ENCODE results near the gene DICER1.

Gene DICER1

DNA sequence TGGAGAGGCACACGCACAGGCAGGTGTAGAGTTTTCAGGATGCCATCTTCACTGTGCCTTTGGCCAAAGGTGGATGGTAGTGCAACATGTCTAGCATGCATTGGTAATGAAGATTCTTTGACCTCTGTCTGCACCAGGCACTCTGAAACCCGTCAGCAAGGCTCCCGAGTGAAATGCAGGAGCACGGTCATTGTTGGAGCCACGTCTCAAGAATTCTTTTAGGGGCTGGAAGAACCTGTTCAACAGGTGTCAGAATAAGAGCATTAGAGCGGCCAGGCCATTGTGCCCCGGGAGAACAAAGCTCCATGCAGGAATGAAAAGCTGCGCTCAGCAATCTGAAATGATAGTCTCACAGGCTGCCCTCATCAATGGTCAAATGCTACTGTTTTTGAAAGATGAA is 40.2 kb upstream of the DICER1 start:
- no peak overlapping the region for H3K4me3 ChIP-seq (ENCODE audit: control insufficient read depth, low read depth, low read length)
- DNase-seq (ENCODE audit: low read depth): no peak
- TF ChIP-seq, protein P1, sequence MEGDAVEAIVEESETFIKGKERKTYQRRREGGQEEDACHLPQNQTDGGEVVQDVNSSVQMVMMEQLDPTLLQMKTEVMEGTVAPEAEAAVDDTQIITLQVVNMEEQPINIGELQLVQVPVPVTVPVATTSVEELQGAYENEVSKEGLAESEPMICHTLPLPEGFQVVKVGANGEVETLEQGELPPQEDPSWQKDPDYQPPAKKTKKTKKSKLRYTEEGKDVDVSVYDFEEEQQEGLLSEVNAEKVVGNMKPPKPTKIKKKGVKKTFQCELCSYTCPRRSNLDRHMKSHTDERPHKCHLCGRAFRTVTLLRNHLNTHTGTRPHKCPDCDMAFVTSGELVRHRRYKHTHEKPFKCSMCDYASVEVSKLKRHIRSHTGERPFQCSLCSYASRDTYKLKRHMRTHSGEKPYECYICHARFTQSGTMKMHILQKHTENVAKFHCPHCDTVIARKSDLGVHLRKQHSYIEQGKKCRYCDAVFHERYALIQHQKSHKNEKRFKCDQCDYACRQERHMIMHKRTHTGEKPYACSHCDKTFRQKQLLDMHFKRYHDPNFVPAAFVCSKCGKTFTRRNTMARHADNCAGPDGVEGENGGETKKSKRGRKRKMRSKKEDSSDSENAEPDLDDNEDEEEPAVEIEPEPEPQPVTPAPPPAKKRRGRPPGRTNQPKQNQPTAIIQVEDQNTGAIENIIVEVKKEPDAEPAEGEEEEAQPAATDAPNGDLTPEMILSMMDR (IDR thresholded peaks at IDR 0.05; ENCODE audit: control insufficient read depth, insufficient read depth, low read depth, low read length, missing control alignments): no peak

DNA sequence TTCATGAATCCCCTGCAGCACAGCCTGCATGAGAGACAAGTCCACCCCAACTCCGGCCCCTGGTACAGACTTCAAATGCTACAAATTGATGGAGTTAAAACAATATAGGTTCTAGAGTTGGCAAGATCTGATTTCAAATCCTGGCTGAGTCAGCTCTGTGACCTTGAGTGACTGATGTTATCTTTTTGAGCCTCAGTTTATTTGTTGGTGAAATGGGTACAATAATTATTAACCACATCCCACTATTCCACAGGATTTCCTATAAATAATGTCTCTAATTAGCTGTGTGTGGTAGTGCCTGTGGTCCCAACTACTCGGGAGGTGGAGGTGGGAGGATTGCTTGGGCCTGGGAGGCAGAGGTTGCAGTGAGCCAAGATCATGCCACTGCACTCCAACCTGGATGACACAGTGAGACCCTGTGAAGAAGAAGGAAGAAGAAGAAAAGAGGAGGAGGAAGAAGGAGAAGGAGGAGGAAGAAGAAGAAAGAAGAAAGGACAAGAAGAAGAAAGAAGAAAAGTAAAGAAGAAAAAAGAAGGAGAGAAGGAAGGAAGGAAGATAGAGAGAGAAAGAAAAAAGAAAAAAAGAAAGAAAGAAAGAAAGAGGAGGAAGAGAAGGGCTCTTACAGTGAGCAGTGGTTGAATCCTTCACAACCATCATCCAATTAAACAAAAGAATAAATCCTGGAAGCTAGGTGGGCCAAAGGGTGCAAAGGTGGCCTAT is 39.7 kb upstream of the DICER1 start:
- DNase-seq (ENCODE audit: low read depth): no peak
- TF ChIP-seq, protein P1 (IDR thresholded peaks at IDR 0.05; ENCODE audit: control insufficient read depth, insufficient read depth, low read depth, low read length, missing control alignments): no peak
- H3K4me3 ChIP-seq (ENCODE audit: control insufficient read depth, low read depth, low read length): no peak overlapping the region

DNA sequence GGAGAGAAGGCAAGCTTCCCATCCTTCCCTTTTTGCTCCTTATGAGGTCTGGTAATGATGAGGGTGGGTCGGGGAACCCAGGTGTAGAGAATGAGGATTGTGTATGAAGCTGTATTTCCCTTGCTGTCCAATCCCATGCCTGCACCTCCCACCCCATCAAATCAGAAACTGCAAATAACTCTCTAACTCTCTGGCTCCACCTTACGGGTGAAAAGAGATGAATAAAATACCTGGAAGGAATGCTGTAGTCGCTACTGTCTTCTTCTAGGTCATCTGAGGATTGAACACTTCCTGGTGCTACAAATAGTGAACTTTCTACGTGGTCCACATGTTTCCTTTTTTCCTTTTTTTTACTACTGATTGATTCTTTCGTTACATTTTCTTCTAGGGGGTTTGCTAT is 38.9 kb upstream of the DICER1 start:
- H3K4me3 ChIP-seq (ENCODE audit: control insufficient read depth, low read depth, low read length): no peak overlapping the region
- TF ChIP-seq, protein P1 (IDR thresholded peaks at IDR 0.05; ENCODE audit: control insufficient read depth, insufficient read depth, low read depth, low read length, missing control alignments): peak; percentile 30
- DNase-seq (ENCODE audit: low read depth): no peak

DNA sequence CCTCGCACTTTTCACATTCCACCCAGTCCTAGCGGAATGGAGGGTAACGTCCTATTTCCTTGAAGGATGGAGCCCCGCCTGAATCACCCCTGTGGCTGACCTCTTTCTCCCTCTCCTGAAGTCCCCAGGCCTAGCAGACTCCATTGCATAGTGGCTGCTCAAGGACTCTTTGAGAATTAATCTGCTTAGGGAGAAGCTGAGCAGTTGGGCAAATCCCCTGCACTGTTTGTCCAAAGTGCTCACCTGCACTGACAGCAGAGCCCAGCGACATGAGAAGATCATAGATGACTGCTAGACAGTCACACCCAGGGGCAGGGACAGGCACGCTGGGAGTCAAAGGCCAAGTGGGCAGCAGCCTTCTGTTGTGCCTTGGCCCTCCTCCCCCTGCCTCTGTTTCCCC is 37.7 kb upstream of the DICER1 start:
- TF ChIP-seq, protein P1 (IDR thresholded peaks at IDR 0.05; ENCODE audit: control insufficient read depth, insufficient read depth, low read depth, low read length, missing control alignments): no peak
- no peak for DNase-seq (ENCODE audit: low read depth)
- H3K4me3 ChIP-seq (ENCODE audit: control insufficient read depth, low read depth, low read length): no peak overlapping the region

DNA sequence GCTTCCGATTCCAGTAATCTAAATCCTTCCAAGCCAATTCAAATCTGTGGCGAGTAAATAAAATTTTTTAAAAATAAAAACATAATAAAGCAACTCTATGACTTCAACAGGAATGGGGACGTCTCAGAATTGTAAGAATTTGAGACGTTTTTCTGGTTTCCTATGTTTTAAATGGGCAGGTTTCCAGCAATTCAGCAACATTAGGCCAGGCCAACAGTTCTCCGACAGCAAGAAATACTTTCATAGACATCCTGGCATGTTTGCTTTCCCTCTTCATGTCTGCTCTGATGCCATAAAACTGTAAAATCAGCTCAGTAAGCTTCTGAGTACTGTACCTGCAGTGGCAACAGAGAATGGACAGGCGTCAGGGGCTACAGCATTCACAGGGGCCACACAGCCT is 35.8 kb upstream of the DICER1 start:
- DNase-seq (ENCODE audit: low read depth): no peak
- H3K4me3 ChIP-seq (ENCODE audit: control insufficient read depth, low read depth, low read length): no peak overlapping the region
- TF ChIP-seq, protein P1 (IDR thresholded peaks at IDR 0.05; ENCODE audit: control insufficient read depth, insufficient read depth, low read depth, low read length, missing control alignments): no peak

DNA sequence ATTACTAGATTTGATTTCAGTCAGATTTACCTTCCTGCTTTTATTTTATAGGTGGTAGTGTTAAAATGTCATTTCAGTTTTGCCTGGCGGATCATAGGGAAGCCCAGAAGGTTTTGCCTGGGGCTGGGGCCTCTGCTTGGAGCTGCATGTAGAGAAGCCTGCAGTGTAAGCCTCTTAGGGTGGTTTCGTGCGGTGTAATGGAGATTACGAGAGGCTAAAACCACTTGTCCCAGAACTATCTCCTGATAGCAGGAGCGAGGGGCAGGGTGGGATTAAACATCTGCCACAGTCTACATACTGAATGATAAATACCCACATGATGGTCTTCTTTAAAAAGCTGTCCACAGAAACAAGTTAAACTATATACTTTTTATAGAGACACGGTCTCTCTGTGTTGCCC is 35.0 kb upstream of the DICER1 start:
- DNase-seq (ENCODE audit: low read depth): no peak
- no peak overlapping the region for H3K4me3 ChIP-seq (ENCODE audit: control insufficient read depth, low read depth, low read length)
- TF ChIP-seq, protein P1 (IDR thresholded peaks at IDR 0.05; ENCODE audit: control insufficient read depth, insufficient read depth, low read depth, low read length, missing control alignments): no peak
